ENCODE results near the gene CCL5. TPM values are rescaled to one million over a fixed set of nuclear protein-coding genes. Genes with fewer than 3 reads are reported as not detected.

CCL5 gene
- total and polyA plus RNA-seq, 2 experiments from 2014 or later, result not detected

DNA sequence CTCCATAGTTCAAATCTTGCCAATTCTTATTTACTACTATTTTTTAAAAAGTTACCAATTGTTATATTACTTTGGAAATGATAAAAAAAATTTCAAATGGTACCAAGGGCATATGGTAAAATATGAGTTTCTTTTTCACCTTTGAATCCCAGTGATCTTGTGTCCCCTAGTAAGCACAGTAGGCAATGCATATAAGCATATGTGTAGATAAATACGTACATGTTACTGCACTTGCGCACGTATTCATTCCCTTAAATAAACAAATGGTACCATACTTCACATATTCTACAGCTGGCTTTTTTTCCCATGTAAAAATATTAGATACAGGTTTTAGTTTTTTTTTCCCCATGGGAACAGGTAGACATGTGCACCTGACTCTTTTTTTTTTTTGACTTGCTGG lies 39.1 kb downstream of the CCL5 start:
- no peaks in the 10 kb centered on the region for H3K4me1 Mint-ChIP-seq
- no peaks in the 10 kb centered on the region for H3K27me3 Mint-ChIP-seq (ENCODE audit: insufficient read depth, low read depth, poor library complexity)
- Histone ChIP-seq H4K20me1 (replicated peaks; ENCODE audit: insufficient read depth) (peaks cover 31% of the 10 kb centered on the region), H3K9me2 (ENCODE audit: insufficient read depth) (no peaks in the 10 kb centered on the region), H3K4me2 (no peak overlapping the region), H3K4me3 (no peak overlapping the region), H2AFZ (no peak overlapping the region), H3K4me1 (ENCODE audit: insufficient read depth) (no peaks in the 10 kb centered on the region), H3K27ac (ENCODE audit: low read depth) (no peak overlapping the region), H3K79me2 (replicated peaks; ENCODE audit: insufficient read depth) (peaks cover 10% of the 10 kb centered on the region), H3K36me3 (ENCODE audit: insufficient read depth) (peaks cover 89% of the 10 kb centered on the region), H3F3A (replicated peaks; ENCODE audit: low read depth) (peaks cover 11% of the 10 kb centered on the region; the same call in 1 of the 2 replicates), H3K27me3 (ENCODE audit: insufficient read depth) (no peaks in the 10 kb centered on the region)
- no peak overlapping the region for H3K4me3 Mint-ChIP-seq
- DNase-seq (ENCODE audit: low spot score), result no peak
- TF ChIP-seq, protein P1, sequence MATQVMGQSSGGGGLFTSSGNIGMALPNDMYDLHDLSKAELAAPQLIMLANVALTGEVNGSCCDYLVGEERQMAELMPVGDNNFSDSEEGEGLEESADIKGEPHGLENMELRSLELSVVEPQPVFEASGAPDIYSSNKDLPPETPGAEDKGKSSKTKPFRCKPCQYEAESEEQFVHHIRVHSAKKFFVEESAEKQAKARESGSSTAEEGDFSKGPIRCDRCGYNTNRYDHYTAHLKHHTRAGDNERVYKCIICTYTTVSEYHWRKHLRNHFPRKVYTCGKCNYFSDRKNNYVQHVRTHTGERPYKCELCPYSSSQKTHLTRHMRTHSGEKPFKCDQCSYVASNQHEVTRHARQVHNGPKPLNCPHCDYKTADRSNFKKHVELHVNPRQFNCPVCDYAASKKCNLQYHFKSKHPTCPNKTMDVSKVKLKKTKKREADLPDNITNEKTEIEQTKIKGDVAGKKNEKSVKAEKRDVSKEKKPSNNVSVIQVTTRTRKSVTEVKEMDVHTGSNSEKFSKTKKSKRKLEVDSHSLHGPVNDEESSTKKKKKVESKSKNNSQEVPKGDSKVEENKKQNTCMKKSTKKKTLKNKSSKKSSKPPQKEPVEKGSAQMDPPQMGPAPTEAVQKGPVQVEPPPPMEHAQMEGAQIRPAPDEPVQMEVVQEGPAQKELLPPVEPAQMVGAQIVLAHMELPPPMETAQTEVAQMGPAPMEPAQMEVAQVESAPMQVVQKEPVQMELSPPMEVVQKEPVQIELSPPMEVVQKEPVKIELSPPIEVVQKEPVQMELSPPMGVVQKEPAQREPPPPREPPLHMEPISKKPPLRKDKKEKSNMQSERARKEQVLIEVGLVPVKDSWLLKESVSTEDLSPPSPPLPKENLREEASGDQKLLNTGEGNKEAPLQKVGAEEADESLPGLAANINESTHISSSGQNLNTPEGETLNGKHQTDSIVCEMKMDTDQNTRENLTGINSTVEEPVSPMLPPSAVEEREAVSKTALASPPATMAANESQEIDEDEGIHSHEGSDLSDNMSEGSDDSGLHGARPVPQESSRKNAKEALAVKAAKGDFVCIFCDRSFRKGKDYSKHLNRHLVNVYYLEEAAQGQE (IDR thresholded peaks at IDR 0.05; ENCODE audit: unreplicated experiment), result no peak
- TF ChIP-seq, protein P2, sequence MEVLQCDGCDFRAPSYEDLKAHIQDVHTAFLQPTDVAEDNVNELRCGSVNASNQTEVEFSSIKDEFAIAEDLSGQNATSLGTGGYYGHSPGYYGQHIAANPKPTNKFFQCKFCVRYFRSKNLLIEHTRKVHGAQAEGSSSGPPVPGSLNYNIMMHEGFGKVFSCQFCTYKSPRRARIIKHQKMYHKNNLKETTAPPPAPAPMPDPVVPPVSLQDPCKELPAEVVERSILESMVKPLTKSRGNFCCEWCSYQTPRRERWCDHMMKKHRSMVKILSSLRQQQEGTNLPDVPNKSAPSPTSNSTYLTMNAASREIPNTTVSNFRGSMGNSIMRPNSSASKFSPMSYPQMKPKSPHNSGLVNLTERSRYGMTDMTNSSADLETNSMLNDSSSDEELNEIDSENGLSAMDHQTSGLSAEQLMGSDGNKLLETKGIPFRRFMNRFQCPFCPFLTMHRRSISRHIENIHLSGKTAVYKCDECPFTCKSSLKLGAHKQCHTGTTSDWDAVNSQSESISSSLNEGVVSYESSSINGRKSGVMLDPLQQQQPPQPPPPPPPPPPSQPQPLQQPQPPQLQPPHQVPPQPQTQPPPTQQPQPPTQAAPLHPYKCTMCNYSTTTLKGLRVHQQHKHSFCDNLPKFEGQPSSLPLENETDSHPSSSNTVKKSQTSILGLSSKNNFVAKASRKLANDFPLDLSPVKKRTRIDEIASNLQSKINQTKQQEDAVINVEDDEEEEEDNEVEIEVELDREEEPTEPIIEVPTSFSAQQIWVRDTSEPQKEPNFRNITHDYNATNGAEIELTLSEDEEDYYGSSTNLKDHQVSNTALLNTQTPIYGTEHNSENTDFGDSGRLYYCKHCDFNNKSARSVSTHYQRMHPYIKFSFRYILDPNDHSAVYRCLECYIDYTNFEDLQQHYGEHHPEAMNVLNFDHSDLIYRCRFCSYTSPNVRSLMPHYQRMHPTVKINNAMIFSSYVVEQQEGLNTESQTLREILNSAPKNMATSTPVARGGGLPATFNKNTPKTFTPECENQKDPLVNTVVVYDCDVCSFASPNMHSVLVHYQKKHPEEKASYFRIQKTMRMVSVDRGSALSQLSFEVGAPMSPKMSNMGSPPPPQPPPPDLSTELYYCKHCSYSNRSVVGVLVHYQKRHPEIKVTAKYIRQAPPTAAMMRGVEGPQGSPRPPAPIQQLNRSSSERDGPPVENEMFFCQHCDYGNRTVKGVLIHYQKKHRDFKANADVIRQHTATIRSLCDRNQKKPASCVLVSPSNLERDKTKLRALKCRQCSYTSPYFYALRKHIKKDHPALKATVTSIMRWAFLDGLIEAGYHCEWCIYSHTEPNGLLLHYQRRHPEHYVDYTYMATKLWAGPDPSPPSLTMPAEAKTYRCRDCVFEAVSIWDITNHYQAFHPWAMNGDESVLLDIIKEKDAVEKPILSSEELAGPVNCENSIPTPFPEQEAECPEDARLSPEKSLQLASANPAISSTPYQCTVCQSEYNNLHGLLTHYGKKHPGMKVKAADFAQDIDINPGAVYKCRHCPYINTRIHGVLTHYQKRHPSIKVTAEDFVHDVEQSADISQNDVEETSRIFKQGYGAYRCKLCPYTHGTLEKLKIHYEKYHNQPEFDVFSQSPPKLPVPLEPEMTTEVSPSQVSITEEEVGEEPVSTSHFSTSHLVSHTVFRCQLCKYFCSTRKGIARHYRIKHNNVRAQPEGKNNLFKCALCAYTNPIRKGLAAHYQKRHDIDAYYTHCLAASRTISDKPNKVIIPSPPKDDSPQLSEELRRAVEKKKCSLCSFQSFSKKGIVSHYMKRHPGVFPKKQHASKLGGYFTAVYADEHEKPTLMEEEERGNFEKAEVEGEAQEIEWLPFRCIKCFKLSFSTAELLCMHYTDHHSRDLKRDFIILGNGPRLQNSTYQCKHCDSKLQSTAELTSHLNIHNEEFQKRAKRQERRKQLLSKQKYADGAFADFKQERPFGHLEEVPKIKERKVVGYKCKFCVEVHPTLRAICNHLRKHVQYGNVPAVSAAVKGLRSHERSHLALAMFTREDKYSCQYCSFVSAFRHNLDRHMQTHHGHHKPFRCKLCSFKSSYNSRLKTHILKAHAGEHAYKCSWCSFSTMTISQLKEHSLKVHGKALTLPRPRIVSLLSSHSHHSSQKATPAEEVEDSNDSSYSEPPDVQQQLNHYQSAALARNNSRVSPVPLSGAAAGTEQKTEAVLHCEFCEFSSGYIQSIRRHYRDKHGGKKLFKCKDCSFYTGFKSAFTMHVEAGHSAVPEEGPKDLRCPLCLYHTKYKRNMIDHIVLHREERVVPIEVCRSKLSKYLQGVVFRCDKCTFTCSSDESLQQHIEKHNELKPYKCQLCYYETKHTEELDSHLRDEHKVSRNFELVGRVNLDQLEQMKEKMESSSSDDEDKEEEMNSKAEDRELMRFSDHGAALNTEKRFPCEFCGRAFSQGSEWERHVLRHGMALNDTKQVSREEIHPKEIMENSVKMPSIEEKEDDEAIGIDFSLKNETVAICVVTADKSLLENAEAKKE (CRISPR knock-in tag; IDR thresholded peaks at IDR 0.05), result no peak
- no peak for TF ChIP-seq CREB1 (CRISPR knock-in tag; IDR thresholded peaks at IDR 0.05; ENCODE audit: low read depth)
- TF ChIP-seq EZH2phosphoT487 (IDR thresholded peaks at IDR 0.05; ENCODE audit: unreplicated experiment), result no peak
- no peak for TF ChIP-seq JUNB (IDR thresholded peaks at IDR 0.05; ENCODE audit: unreplicated experiment)
- no peak for TF ChIP-seq NANOG (IDR thresholded peaks at IDR 0.05; ENCODE audit: borderline replicate concordance)
- no peak for TF ChIP-seq ZNF331 (CRISPR knock-in tag; IDR thresholded peaks at IDR 0.05; ENCODE audit: low read depth)
- TF ChIP-seq, protein P3, sequence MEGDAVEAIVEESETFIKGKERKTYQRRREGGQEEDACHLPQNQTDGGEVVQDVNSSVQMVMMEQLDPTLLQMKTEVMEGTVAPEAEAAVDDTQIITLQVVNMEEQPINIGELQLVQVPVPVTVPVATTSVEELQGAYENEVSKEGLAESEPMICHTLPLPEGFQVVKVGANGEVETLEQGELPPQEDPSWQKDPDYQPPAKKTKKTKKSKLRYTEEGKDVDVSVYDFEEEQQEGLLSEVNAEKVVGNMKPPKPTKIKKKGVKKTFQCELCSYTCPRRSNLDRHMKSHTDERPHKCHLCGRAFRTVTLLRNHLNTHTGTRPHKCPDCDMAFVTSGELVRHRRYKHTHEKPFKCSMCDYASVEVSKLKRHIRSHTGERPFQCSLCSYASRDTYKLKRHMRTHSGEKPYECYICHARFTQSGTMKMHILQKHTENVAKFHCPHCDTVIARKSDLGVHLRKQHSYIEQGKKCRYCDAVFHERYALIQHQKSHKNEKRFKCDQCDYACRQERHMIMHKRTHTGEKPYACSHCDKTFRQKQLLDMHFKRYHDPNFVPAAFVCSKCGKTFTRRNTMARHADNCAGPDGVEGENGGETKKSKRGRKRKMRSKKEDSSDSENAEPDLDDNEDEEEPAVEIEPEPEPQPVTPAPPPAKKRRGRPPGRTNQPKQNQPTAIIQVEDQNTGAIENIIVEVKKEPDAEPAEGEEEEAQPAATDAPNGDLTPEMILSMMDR (conservative IDR thresholded peaks at IDR 0.05; ENCODE audit: low read depth in 2 of 2), result no peak
- no peak for TF ChIP-seq STAT1 (IDR thresholded peaks at IDR 0.05; ENCODE audit: unreplicated experiment)
- no peak overlapping the region for H3K27ac Mint-ChIP-seq
- peaks cover 93% of the 10 kb centered on the region for H3K36me3 Mint-ChIP-seq (ENCODE audit: low read depth)
- ATAC-seq, result no peak
- H3K9me3 Mint-ChIP-seq, result no peaks in the 10 kb centered on the region

Data from GM23338 (cell line).